ENCODE data around the gene ARL13B. TPM values are rescaled to one million over a fixed set of nuclear protein-coding genes. Genes with fewer than 3 reads are reported as not detected.
A peak's percentile ranks its signal among the peaks of the same experiment; 100 is the strongest.

Gene ARL13B
- total RNA-seq, 1 donor from 2014 or later: 7.3 TPM

GRCh38 chr3:94099311-94099710, 119.4 kb downstream of the ARL13B start:
- DNase-seq (ENCODE audit: low read depth in 2 of 2): no peak

- peak; percentile 3 to 17 for DNase-seq (ENCODE audit: low read depth in 2 of 2)
Measured at GRCh38 chr3:94101860-94102259, 121.9 kb downstream of the ARL13B start.

Other genes starting within 250 kb of the ARL13B start
- gene PROS1, start 6.3 kb upstream of the ARL13B start, total RNA-seq: 9.0 and 17.2 TPM in 2 replicates
- not detected in 2 replicates for gene STX19, start 48.4 kb downstream of the ARL13B start, total RNA-seq
- gene DHFR2, start 82.8 kb downstream of the ARL13B start, total RNA-seq: 2.1 and 2.8 TPM in 2 replicates
- 13.4 and 15.3 TPM in 2 replicates for gene NSUN3, start 82.9 kb downstream of the ARL13B start, total RNA-seq

All from dermis microvascular lymphatic vessel endothelial cell (primary cell).